MCF 10A (cell line): Measurements from ENCODE around the gene ARHGAP18. TPM values are rescaled to one million over a fixed set of nuclear protein-coding genes. Genes with fewer than 3 reads are reported as not detected.

Experiments
- BruUV-seq: library from RNA; stranded (reverse); fragments of 400-500 nt; replicated peaks from 2 replicates; lab custom pipeline; 2021; lab: Mats Ljungman, UMichigan
- CTCF ChIA-PET: fragments of 300-600 bp; sonication (Branson Sonifier 250); formaldehyde crosslinking; extraction: SDS; loops from one replicate; lab custom pipeline; 2021; ENCODE audit warnings: antibody characterized with exemption, inconsistent platforms; lab: Yijun Ruan, JAX
- POLR2A ChIA-PET: fragments of 300-600, 350-650 bp; sonication (Branson Sonifier 250); formaldehyde crosslinking; extraction: SDS; loops from one replicate; lab custom pipeline; 2020; ENCODE audit warnings: antibody characterized with exemption, inconsistent platforms; lab: Yijun Ruan, JAX
- DNase-seq: peaks from one replicate; pipeline ENCODE4 v3.0.0-alpha.2; 2018; ENCODE audit not compliant: unreplicated experiment
- H3K27ac Mint-ChIP-seq: one replicate; pipeline ENCODE4 v1.8.0; 2022; ENCODE audit warnings: mild to moderate bottlenecking, low read depth, mixed read lengths; ENCODE audit not compliant: unreplicated experiment
- H3K27me3 Mint-ChIP-seq: one replicate; pipeline ENCODE4 v1.8.0; 2022; ENCODE audit warnings: mixed read lengths; ENCODE audit not compliant: insufficient read depth, unreplicated experiment
- H3K36me3 Mint-ChIP-seq: one replicate; pipeline ENCODE4 v1.8.0; 2022; ENCODE audit warnings: mild to moderate bottlenecking, moderate library complexity, mixed read lengths; ENCODE audit not compliant: insufficient read depth, unreplicated experiment
- H3K4me1 Mint-ChIP-seq: one replicate; pipeline ENCODE4 v1.8.0; 2022; ENCODE audit warnings: mixed read lengths; ENCODE audit not compliant: insufficient read depth, unreplicated experiment
- H3K4me3 Mint-ChIP-seq: one replicate; pipeline ENCODE4 v1.8.0; 2022; ENCODE audit warnings: mild to moderate bottlenecking, moderate library complexity, mixed read lengths; ENCODE audit not compliant: unreplicated experiment
- H3K9me3 Mint-ChIP-seq: one replicate; pipeline ENCODE4 v1.8.0; 2022; ENCODE audit warnings: mixed read lengths; ENCODE audit not compliant: unreplicated experiment
- intact Hi-C: fragments of 100-400 bp; cut with micrococcal nuclease; formaldehyde crosslinking; loops from 2 replicates; pipeline ENCODE4 v1.14.1; 2022
- total RNA-seq: library from RNA; stranded (reverse); gene quantifications from 2 replicates; pipeline ENCODE4 v1.2.3, GENCODE V29; 2022
- TF ChIP-seq, protein P1 (sequence below): fragments of 200-600 bp; IDR thresholded peaks from one replicate; pipeline ENCODE4 v1.8.0; 2022; ENCODE audit warnings: antibody characterized with exemption, mild to moderate bottlenecking; ENCODE audit not compliant: unreplicated experiment

ARHGAP18 gene
- total RNA-seq, 1 experiment from 2014 or later = 22.9 TPM

- POLR2A ChIA-PET = interaction anchor here (1.0 kb wide), 1 partner anchor 14 kb away, joined by 3 read pairs; no protein-coding TSS in a partner anchor
- TF ChIP-seq, protein P1, sequence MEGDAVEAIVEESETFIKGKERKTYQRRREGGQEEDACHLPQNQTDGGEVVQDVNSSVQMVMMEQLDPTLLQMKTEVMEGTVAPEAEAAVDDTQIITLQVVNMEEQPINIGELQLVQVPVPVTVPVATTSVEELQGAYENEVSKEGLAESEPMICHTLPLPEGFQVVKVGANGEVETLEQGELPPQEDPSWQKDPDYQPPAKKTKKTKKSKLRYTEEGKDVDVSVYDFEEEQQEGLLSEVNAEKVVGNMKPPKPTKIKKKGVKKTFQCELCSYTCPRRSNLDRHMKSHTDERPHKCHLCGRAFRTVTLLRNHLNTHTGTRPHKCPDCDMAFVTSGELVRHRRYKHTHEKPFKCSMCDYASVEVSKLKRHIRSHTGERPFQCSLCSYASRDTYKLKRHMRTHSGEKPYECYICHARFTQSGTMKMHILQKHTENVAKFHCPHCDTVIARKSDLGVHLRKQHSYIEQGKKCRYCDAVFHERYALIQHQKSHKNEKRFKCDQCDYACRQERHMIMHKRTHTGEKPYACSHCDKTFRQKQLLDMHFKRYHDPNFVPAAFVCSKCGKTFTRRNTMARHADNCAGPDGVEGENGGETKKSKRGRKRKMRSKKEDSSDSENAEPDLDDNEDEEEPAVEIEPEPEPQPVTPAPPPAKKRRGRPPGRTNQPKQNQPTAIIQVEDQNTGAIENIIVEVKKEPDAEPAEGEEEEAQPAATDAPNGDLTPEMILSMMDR = no peak
- Mint-ChIP-seq H3K4me3 (no peak overlapping the region), H3K4me1 (peaks cover 20% of the 10 kb centered on the region), H3K9me3 (no peaks in the 10 kb centered on the region), H3K27me3 (no peaks in the 10 kb centered on the region), H3K27ac (no peak overlapping the region), H3K36me3 (peaks cover 6% of the 10 kb centered on the region)
- DNase-seq = no peak
- intact Hi-C loops = no loop called here
- no TSS peak for BruUV-seq
- CTCF ChIA-PET = interaction anchor here (0.6 kb wide), 1 partner anchor 140 kb away, joined by 3 read pairs; no protein-coding TSS in a partner anchor
Observed at GRCh38 chr6:129659167-129659566, 50.8 kb downstream of the ARHGAP18 start.

DNA sequence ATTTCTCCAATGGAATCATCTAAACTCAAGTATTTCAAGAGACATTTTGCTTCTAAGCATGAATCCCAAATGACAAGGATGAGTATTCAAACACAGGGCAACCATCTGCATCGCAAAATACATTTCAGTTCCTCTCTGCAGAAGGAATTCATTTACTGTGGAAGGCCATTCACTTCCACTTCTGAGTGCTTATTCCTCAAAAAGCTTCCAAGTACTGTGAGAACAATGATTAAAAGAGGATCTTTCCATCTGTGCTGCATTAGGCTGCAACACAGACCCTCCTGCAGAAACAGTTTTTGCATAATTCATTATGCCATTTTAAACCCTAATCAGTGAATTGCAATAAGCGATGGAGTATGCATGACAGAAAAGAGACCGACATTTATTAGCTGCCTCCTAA is 52.5 kb downstream of the ARHGAP18 start:
- Mint-ChIP-seq H3K36me3 (peaks cover 6% of the 10 kb centered on the region), H3K27ac (no peak overlapping the region), H3K9me3 (no peaks in the 10 kb centered on the region), H3K4me1 (peaks cover 32% of the 10 kb centered on the region), H3K4me3 (no peak overlapping the region), H3K27me3 (no peaks in the 10 kb centered on the region)
- intact Hi-C loops = no loop called here
- CTCF ChIA-PET = interaction anchor here (0.5 kb wide), 1 partner anchor 59 kb away, joined by 3 read pairs; no protein-coding TSS in a partner anchor
- POLR2A ChIA-PET = interaction anchor here (0.7 kb wide), 1 partner anchor 332 kb away, joined by 3 read pairs; no protein-coding TSS in a partner anchor
- BruUV-seq = no TSS peak
- TF ChIP-seq, protein P1 = no peak
- no peak for DNase-seq

DNA sequence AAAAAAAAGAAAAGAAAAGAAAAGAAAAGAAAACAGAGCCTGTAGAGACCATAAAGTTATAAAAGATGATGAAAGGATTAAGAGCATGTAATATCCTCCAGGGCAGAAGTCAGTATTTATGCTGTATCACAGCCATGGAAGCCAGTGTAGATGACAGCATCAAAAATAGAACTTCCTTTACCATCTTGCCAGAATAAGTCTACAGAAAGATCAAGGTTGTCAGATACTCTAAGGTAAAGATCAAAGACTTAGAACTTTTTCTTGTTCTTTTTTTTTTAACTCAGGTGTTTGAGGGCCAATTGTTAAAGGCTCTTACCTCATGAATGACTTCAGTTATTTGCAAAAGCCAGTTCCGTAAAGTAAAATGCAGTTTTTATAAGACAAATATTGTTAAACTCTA is 54.6 kb downstream of the ARHGAP18 start:
- TF ChIP-seq, protein P1 = no peak
- intact Hi-C loops = no loop called here
- Mint-ChIP-seq H3K9me3 (no peaks in the 10 kb centered on the region), H3K36me3 (peaks cover 6% of the 10 kb centered on the region), H3K27ac (no peak overlapping the region), H3K27me3 (no peaks in the 10 kb centered on the region), H3K4me3 (no peak overlapping the region), H3K4me1 (peaks cover 27% of the 10 kb centered on the region)
- POLR2A ChIA-PET = interaction anchor here (0.6 kb wide), 1 partner anchor 58 kb away, joined by 4 read pairs; no protein-coding TSS in a partner anchor
- DNase-seq = no peak
- BruUV-seq = no TSS peak
- CTCF ChIA-PET = no interaction called here

DNA sequence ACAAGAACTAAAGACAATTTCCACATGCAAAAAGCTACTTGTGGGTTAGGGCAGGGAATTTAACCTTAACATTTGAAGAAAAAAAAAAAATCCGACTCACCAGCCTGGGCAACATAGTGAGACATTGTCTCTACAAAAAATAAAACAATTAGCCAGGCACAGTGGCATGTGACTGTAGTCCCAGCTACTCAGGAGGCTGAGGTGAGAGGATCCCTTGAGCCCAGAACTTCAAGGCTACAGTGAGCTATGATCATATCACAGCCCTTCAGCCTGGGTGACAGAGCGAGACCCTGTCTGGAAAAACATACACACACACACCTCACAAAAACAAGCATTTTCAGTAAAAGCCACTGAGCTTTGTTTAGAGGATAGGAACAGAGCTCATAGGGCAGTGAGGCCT is 56.2 kb downstream of the ARHGAP18 start:
- Mint-ChIP-seq H3K27ac (peak overlapping the region; percentile 57), H3K36me3 (peaks cover 6% of the 10 kb centered on the region), H3K9me3 (no peaks in the 10 kb centered on the region), H3K4me1 (peaks cover 19% of the 10 kb centered on the region), H3K4me3 (no peak overlapping the region), H3K27me3 (no peaks in the 10 kb centered on the region)
- TF ChIP-seq, protein P1 = no peak
- intact Hi-C loops = no loop called here
- CTCF ChIA-PET = interaction anchor here (1.0 to 1.4 kb wide), 4 partner anchors 8 to 53 kb away, joined by 3 to 5 read pairs (median 3); no protein-coding TSS in a partner anchor
- no peak for DNase-seq
- POLR2A ChIA-PET = interaction anchor here (0.9 to 1.5 kb wide), 5 partner anchors 8 to 56 kb away, joined by 3 to 6 read pairs (median 4); partner anchors contain the start of gene ARHGAP18
- BruUV-seq = no TSS peak
